HG02798 (cell line): Measurements from ENCODE around the gene CWF19L1.

Experiments
- ATAC-seq: cut with Tn5 transposase; IDR thresholded peaks from one replicate; pipeline ENCODE4 v1.9.1; 2021; ENCODE audit warnings: mild to moderate bottlenecking; ENCODE audit not compliant: unreplicated experiment, poor library complexity

The CWF19L1 gene

GRCh38 chr10:100184426-100184825 is 83.0 kb downstream of the CWF19L1 start:
- no peak for ATAC-seq

- ATAC-seq: no peak
These were observed 84.0 kb downstream of the CWF19L1 start for GRCh38 chr10:100183481-100183880.

GRCh38 chr10:100182908-100183307 is 84.5 kb downstream of the CWF19L1 start:
- ATAC-seq: no peak
